T-helper 17 cell (primary cell): ENCODE measurements around the gene NSUN6. TPM values are rescaled to one million over a fixed set of nuclear protein-coding genes. Genes with fewer than 3 reads are reported as not detected.

ENCODE experiments used
- ATAC-seq: fragments of 150-1000 bp; cut with Tn5 transposase; 2 replicates; pipeline ENCODE4 v1.10.0; 2021; ENCODE audit warnings: mild to moderate bottlenecking, moderate library complexity
- DNase-seq, 3 donors: peaks; one replicate each; pipeline versions ENCODE4 v3.0.0 to v3.0.0-alpha.2; 2020 to 2021
- H3K9me3 ChIP-seq: one replicate; pipeline ENCODE4 v1.7.0; 2013; ENCODE audit warnings: low read length, mild to moderate bottlenecking; ENCODE audit not compliant: control insufficient read depth, poor library complexity, severe bottlenecking
- H3K27ac Mint-ChIP-seq: one replicate; pipeline ENCODE4 v1.8.0; 2022; ENCODE audit warnings: mild to moderate bottlenecking, moderate library complexity, mixed read lengths
- H3K27me3 Mint-ChIP-seq: one replicate; pipeline ENCODE4 v1.8.0; 2022; ENCODE audit warnings: mixed read lengths
- H3K36me3 Mint-ChIP-seq: one replicate; pipeline ENCODE4 v1.8.0; 2022; ENCODE audit warnings: low read depth, mixed read lengths
- H3K4me1 Mint-ChIP-seq: one replicate; pipeline ENCODE4 v1.8.0; 2022; ENCODE audit warnings: mild to moderate bottlenecking, mixed read lengths
- H3K4me3 Mint-ChIP-seq: one replicate; pipeline ENCODE4 v1.8.0; 2022; ENCODE audit warnings: mild to moderate bottlenecking, moderate library complexity, mixed read lengths
- total RNA-seq, 4 donors: library from RNA in 2 of 4; stranded (reverse) in 2 of 4; gene quantifications; one replicate each; pipeline ENCODE4 v1.2.3 and lab custom pipeline; 2022 to 2026

Gene NSUN6
- total RNA-seq, 2 donors from 2014 or later: 22.2 to 36.9 TPM

- no peaks in the 10 kb centered on the region for H3K4me1 Mint-ChIP-seq
- H3K36me3 Mint-ChIP-seq: no peaks in the 10 kb centered on the region
- no peak overlapping the region for H3K27ac Mint-ChIP-seq
- no peaks in the 10 kb centered on the region for H3K27me3 Mint-ChIP-seq
- peaks cover 2% of the 10 kb centered on the region for H3K9me3 ChIP-seq
- ATAC-seq: no peak
- H3K4me3 Mint-ChIP-seq: no peak overlapping the region
- DNase-seq: no peak
Measured at GRCh38 chr10:18556522-18557147, 94.8 kb downstream of the NSUN6 start.

GRCh38 chr10:18554479-18554878 lies 96.9 kb downstream of the NSUN6 start:
- Mint-ChIP-seq H3K36me3 (no peaks in the 10 kb centered on the region), H3K4me3 (no peak overlapping the region), H3K4me1 (no peaks in the 10 kb centered on the region), H3K27me3 (no peaks in the 10 kb centered on the region), H3K27ac (no peak overlapping the region)
- DNase-seq (no peak), ATAC-seq (no peak)
- peaks cover 2% of the 10 kb centered on the region for H3K9me3 ChIP-seq

- Mint-ChIP-seq H3K4me3 (no peak overlapping the region), H3K36me3 (peaks cover 6% of the 10 kb centered on the region), H3K27me3 (no peaks in the 10 kb centered on the region), H3K27ac (no peak overlapping the region), H3K4me1 (no peaks in the 10 kb centered on the region)
- DNase-seq (no peak), ATAC-seq (no peak)
- H3K9me3 ChIP-seq: no peaks in the 10 kb centered on the region
Measured at GRCh38 chr10:18551473-18551872, 99.9 kb downstream of the NSUN6 start.

GRCh38 chr10:18549105-18549504 lies 102.3 kb downstream of the NSUN6 start:
- ATAC-seq (no peak), DNase-seq (no peak)
- H3K4me3 Mint-ChIP-seq: no peak overlapping the region
- H3K27ac Mint-ChIP-seq: no peak overlapping the region
- no peaks in the 10 kb centered on the region for H3K4me1 Mint-ChIP-seq
- peaks cover 8% of the 10 kb centered on the region for H3K36me3 Mint-ChIP-seq
- no peaks in the 10 kb centered on the region for H3K27me3 Mint-ChIP-seq
- no peaks in the 10 kb centered on the region for H3K9me3 ChIP-seq

GRCh38 chr10:18545621-18546305 lies 105.6 kb downstream of the NSUN6 start:
- ATAC-seq (no peak), DNase-seq (no peak)
- Mint-ChIP-seq H3K4me3 (no peak overlapping the region), H3K27me3 (no peaks in the 10 kb centered on the region), H3K36me3 (peaks cover 12% of the 10 kb centered on the region), H3K27ac (no peak overlapping the region), H3K4me1 (no peaks in the 10 kb centered on the region)
- no peaks in the 10 kb centered on the region for H3K9me3 ChIP-seq

- no peaks in the 10 kb centered on the region for H3K9me3 ChIP-seq
- no peak for ATAC-seq
- no peak overlapping the region for H3K27ac Mint-ChIP-seq
- H3K27me3 Mint-ChIP-seq: no peaks in the 10 kb centered on the region
- H3K4me3 Mint-ChIP-seq: no peak overlapping the region
- peaks cover 2% of the 10 kb centered on the region for H3K4me1 Mint-ChIP-seq
- no peak for DNase-seq
- peaks cover 12% of the 10 kb centered on the region for H3K36me3 Mint-ChIP-seq
Measured at GRCh38 chr10:18542832-18543231, 108.6 kb downstream of the NSUN6 start.

GRCh38 chr10:18540195-18540594 lies 111.2 kb downstream of the NSUN6 start:
- Mint-ChIP-seq H3K36me3 (peaks cover 8% of the 10 kb centered on the region), H3K4me1 (peaks cover 2% of the 10 kb centered on the region), H3K4me3 (no peak overlapping the region), H3K27ac (no peak overlapping the region), H3K27me3 (no peaks in the 10 kb centered on the region)
- no peaks in the 10 kb centered on the region for H3K9me3 ChIP-seq
- no peak for ATAC-seq
- DNase-seq: no peak

GRCh38 chr10:18539335-18539734 lies 112.1 kb downstream of the NSUN6 start:
- ATAC-seq: no peak
- no peaks in the 10 kb centered on the region for H3K27me3 Mint-ChIP-seq
- H3K9me3 ChIP-seq: no peaks in the 10 kb centered on the region
- H3K4me1 Mint-ChIP-seq: peaks cover 2% of the 10 kb centered on the region
- H3K4me3 Mint-ChIP-seq: no peak overlapping the region
- DNase-seq: no peak
- peaks cover 8% of the 10 kb centered on the region for H3K36me3 Mint-ChIP-seq
- no peak overlapping the region for H3K27ac Mint-ChIP-seq

- Mint-ChIP-seq H3K4me1 (no peaks in the 10 kb centered on the region), H3K27ac (no peak overlapping the region), H3K27me3 (no peaks in the 10 kb centered on the region), H3K36me3 (no peaks in the 10 kb centered on the region), H3K4me3 (no peak overlapping the region)
- H3K9me3 ChIP-seq: no peaks in the 10 kb centered on the region
- ATAC-seq (no peak), DNase-seq (no peak)
Measured at GRCh38 chr10:18533896-18534295, 117.5 kb downstream of the NSUN6 start.

GRCh38 chr10:18532881-18533535 lies 118.4 kb downstream of the NSUN6 start:
- no peak for DNase-seq
- Mint-ChIP-seq H3K27ac (no peak overlapping the region), H3K4me3 (no peak overlapping the region), H3K36me3 (no peaks in the 10 kb centered on the region), H3K4me1 (no peaks in the 10 kb centered on the region), H3K27me3 (no peaks in the 10 kb centered on the region)
- no peak for ATAC-seq
- H3K9me3 ChIP-seq: no peaks in the 10 kb centered on the region

- Mint-ChIP-seq H3K27ac (no peak overlapping the region), H3K36me3 (peaks cover 3% of the 10 kb centered on the region), H3K4me3 (no peak overlapping the region), H3K4me1 (no peaks in the 10 kb centered on the region), H3K27me3 (no peaks in the 10 kb centered on the region)
- H3K9me3 ChIP-seq: no peaks in the 10 kb centered on the region
- ATAC-seq (no peak), DNase-seq (no peak)
Measured at GRCh38 chr10:18528292-18528691, 123.1 kb downstream of the NSUN6 start.

GRCh38 chr10:18527687-18528086 lies 123.7 kb downstream of the NSUN6 start:
- Mint-ChIP-seq H3K4me1 (no peaks in the 10 kb centered on the region), H3K27ac (no peak overlapping the region), H3K27me3 (no peaks in the 10 kb centered on the region), H3K4me3 (no peak overlapping the region), H3K36me3 (peaks cover 3% of the 10 kb centered on the region)
- ATAC-seq: no peak
- no peak for DNase-seq
- no peaks in the 10 kb centered on the region for H3K9me3 ChIP-seq

- Mint-ChIP-seq H3K27ac (no peak overlapping the region), H3K36me3 (peaks cover 3% of the 10 kb centered on the region), H3K4me1 (no peaks in the 10 kb centered on the region), H3K4me3 (no peak overlapping the region), H3K27me3 (no peaks in the 10 kb centered on the region)
- no peak for ATAC-seq
- H3K9me3 ChIP-seq: no peaks in the 10 kb centered on the region
- no peak for DNase-seq
Measured at GRCh38 chr10:18523858-18524257, 127.5 kb downstream of the NSUN6 start.

- Mint-ChIP-seq H3K27me3 (no peaks in the 10 kb centered on the region), H3K4me1 (no peaks in the 10 kb centered on the region), H3K27ac (no peak overlapping the region), H3K36me3 (peaks cover 3% of the 10 kb centered on the region), H3K4me3 (no peak overlapping the region)
- no peak for ATAC-seq
- DNase-seq: no peak
- H3K9me3 ChIP-seq: no peaks in the 10 kb centered on the region
Measured at GRCh38 chr10:18523025-18523424, 128.4 kb downstream of the NSUN6 start.
